Thymus (tissue), 11 donors: Measurements from ENCODE around the gene RPTN. TPM values are rescaled to one million over a fixed set of nuclear protein-coding genes. Genes with fewer than 3 reads are reported as not detected.

ENCODE experiments used
- DNase-seq, 9 donors: peaks; one replicate each; pipeline ENCODE4 v3.0.0-alpha.2; 2013; ENCODE audit warnings: low spot score in 9 of 9, low read depth in 6 of 9, missing footprints in 1 of 9
- H3K27ac ChIP-seq, 2 donors: one replicate each; pipeline ENCODE4 v1.5.1; 2013; ENCODE audit warnings: control low read depth in 1 of 2, low read depth in 1 of 2, low read length in 1 of 2, mild to moderate bottlenecking in 1 of 2, moderate library complexity in 1 of 2
- H3K27me3 ChIP-seq, 2 donors: one replicate each; pipeline ENCODE4 v1.5.1; 2013; ENCODE audit warnings: low read length in 1 of 2; ENCODE audit not compliant: control insufficient read depth in 2 of 2, insufficient read depth in 1 of 2
- H3K36me3 ChIP-seq, 2 donors: one replicate each; pipeline ENCODE4 v1.5.1; 2013; ENCODE audit warnings: low read length in 1 of 2, mild to moderate bottlenecking in 1 of 2, moderate library complexity in 1 of 2; ENCODE audit not compliant: control insufficient read depth in 2 of 2, insufficient read depth in 2 of 2
- H3K4me1 ChIP-seq, 2 donors: one replicate each; pipeline ENCODE4 v1.5.1; 2013; ENCODE audit warnings: low read length in 2 of 2; ENCODE audit not compliant: control insufficient read depth in 2 of 2, insufficient read depth in 2 of 2
- H3K4me3 ChIP-seq, 2 donors: one replicate each; pipeline ENCODE4 v1.5.1; 2013; ENCODE audit warnings: low read length in 2 of 2, control low read depth in 1 of 2, mild to moderate bottlenecking in 1 of 2
- H3K9me3 ChIP-seq, 2 donors: one replicate each; pipeline ENCODE4 v1.5.1; 2013; ENCODE audit warnings: low read length in 1 of 2, mild to moderate bottlenecking in 1 of 2; ENCODE audit not compliant: control insufficient read depth in 2 of 2, insufficient read depth in 1 of 2
- WGBS: extraction: QIAGEN DNeasy Blood & Tissue Kit; methylation state at CpG from one replicate; pipeline ENCODE4 v1.1.7; 2013; 5-methylcytosine and 5-hydroxymethylcytosine counted together
- polyA plus RNA-seq: library from polyadenylated mRNA; stranded (reverse); fragments of 200-250 nt; gene quantifications from one replicate; pipeline ENCODE4 v1.2.3, GENCODE V29; 2013
- total RNA-seq: library from RNA; stranded (reverse); fragments of 120-200 nt; gene quantifications from one replicate; pipeline ENCODE4 v1.2.4, GENCODE V29; 2013
- donor health status: healthy.

The RPTN gene
- total and polyA plus RNA-seq, 2 donors, result 0.09 to 3.2 TPM

DNA sequence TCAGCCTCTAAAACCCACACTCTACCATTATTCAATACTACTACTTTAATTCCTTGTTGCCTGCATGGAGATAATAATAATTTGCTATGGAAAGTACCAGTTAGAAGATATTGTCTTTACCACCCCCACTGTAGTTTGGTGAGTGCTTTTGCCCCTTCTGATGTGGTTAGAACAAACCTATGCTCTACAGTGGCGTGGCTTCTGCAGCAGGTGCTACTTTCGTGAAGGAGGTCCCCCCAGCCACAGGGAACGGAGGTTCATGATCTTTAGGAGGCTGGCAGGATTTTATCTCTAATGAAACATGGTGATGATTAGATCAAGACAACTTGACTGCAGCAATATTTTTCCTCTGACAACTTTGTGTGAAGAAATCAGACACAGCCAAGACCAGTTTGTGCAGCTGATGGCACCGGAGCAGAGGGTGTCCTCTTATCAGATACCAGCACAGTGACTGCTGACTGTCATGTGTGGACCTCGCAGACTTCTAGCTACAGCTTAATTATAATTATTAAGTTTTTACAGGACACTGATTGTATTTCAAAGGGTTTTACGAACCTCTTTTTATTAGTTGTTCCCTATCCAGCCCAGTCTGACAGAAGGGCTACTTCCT is 33.1 kb downstream of the RPTN start:
- no peaks in the 10 kb centered on the region for H3K36me3 ChIP-seq
- H3K4me1 ChIP-seq, result peaks cover 8% of the 10 kb centered on the region in 2 donors
- WGBS, result 35% methylated on average over 6 of the region's 6 CpGs
- no peaks in the 10 kb centered on the region for H3K9me3 ChIP-seq
- H3K4me3 ChIP-seq, result no peak overlapping the region
- peaks cover 8 to 16% of the 10 kb centered on the region in 2 donors for H3K27me3 ChIP-seq
- H3K27ac ChIP-seq, result no peak overlapping the region
- peak in 3 of 9 donors; percentile 11 to 61 (median 36) for DNase-seq

GRCh38 chr1:152118915-152119314 is 40.1 kb downstream of the RPTN start:
- Histone ChIP-seq H3K4me3 (no peak overlapping the region), H3K4me1 (no peaks in the 10 kb centered on the region), H3K27me3 (peaks cover 27 to 53% of the 10 kb centered on the region in 2 donors), H3K36me3 (no peaks in the 10 kb centered on the region), H3K27ac (no peak overlapping the region), H3K9me3 (no peaks in the 10 kb centered on the region)
- 95% methylated on average over 1 of the region's 1 CpG for WGBS
- no peak for DNase-seq

DNA sequence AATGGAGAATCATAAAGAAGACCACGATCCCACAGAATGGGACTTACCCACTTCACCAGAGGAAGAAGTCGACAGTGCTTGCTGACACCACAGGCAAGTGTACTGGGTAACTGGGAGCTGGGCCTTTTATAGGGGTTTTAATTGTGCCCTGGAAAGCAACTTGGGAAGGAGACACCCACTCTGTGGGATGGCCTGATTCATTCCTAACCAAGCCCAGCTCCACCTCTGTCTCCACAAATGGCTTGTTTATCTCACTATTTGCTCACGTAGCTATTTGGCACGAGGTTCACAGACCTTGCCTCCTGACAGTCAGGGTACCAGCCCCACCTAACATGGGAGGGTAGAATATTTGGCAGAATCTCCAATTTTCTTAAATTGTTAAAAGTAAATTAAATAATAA is 43.7 kb downstream of the RPTN start, which contains the start of gene TCHH:
Gene TCHH (minus strand): TSS at position 101 of the 400 bp plus-strand sequence. CDS start 1,364 bp downstream, outside the sequence.
- DNase-seq, result no peak
- H3K27me3 ChIP-seq, result peaks cover 50 to 77% of the 10 kb centered on the region in 2 donors
- H3K36me3 ChIP-seq, result no peaks in the 10 kb centered on the region
- H3K4me1 ChIP-seq, result peaks cover 4 to 22% of the 10 kb centered on the region in 2 donors
- H3K27ac ChIP-seq, result no peak within 1 kb of the TSS
- H3K4me3 ChIP-seq, result no peak within 1 kb of the TSS
- H3K9me3 ChIP-seq, result peaks cover 8 to 23% of the 10 kb centered on the region in 2 donors
- WGBS, result 72% methylated on average over 4 of the region's 4 CpGs

DNA sequence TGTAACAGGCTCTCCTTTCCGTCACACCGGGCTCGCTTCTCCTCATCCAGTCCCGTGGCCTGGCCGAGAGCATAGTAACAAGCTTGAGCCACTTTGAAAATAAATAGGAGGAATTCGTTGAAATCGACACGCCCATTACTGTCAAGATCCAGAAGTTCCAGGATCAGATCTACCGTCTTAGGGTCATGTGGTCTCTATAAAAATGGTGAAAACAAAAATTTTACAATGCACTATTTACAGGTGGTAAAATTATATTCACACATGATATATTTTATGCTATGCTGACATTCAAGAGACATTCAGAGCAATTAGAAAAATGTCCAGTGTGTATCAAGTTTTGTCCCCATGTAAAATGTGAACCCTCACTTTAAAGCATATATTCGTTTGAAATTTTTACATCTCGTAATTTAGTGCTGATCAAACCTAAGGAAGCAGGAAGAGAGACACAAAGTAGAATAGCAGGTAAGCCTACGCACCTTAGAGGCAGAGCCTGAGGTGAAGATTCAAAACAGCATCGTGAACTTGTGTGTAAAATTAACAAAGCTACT is 46.1 kb downstream of the RPTN start:
- DNase-seq, result no peak
- H3K9me3 ChIP-seq, result peaks cover 30 to 47% of the 10 kb centered on the region in 2 donors
- peaks cover 4 to 28% of the 10 kb centered on the region in 2 donors for H3K4me1 ChIP-seq
- H3K27me3 ChIP-seq, result peaks cover 70 to 89% of the 10 kb centered on the region in 2 donors
- WGBS, result 24% methylated on average over 13 of the region's 13 CpGs
- no peaks in the 10 kb centered on the region for H3K36me3 ChIP-seq
- peak overlapping the region in 1 of 2 donors; percentile 11 for H3K4me3 ChIP-seq
- H3K27ac ChIP-seq, result no peak overlapping the region

DNA sequence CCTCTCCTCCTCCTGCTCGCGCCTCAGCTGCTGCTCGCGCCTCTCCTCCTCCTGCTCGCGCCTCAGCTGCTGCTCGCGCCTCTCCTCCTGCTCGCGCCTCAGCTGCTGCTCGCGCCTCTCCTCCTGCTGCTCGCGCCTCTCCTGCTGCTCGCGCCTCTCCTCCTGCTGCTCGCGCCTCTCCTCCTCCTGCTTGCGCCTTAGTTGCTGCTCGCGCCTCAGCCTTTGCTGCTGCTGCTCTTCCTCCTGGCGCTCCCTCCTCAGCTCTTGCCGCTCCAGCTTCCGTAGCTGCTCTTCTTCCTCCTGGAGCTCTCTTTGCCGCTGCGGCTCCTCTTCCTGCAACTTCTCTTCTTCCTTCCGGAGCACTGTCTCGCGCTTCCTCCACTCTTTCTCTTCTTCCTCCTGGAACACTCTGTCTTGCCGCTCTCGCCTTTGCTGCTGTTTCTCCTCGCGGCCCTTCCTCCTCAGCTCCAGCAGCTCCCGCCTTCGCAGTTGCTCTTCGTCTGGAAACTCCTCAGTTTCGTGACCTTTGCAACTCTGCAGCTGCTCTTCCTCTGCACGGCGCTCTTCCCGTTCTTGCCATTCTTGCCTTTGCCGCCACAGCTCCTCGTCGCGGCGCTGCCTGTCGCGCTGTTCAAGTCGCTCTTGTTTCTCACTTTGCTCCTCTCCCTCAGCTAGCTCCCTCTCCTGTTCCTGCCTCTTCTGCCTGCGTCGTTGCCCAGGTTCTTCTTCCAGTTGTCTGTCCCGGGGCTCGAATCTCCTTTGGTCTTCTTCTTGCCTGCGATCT is 46.7 kb downstream of the RPTN start:
- Histone ChIP-seq H3K4me1 (peaks cover 4 to 30% of the 10 kb centered on the region in 2 donors), H3K36me3 (no peaks in the 10 kb centered on the region), H3K27me3 (peaks cover 77 to 96% of the 10 kb centered on the region in 2 donors), H3K4me3 (peak overlapping the region; percentile 5 to 11), H3K9me3 (peaks cover 34 to 53% of the 10 kb centered on the region in 2 donors), H3K27ac (no peak overlapping the region)
- WGBS, result 3% methylated on average over 53 of the region's 53 CpGs
- peak in 3 of 9 donors; percentile 14 to 26 (median 16) for DNase-seq

DNA sequence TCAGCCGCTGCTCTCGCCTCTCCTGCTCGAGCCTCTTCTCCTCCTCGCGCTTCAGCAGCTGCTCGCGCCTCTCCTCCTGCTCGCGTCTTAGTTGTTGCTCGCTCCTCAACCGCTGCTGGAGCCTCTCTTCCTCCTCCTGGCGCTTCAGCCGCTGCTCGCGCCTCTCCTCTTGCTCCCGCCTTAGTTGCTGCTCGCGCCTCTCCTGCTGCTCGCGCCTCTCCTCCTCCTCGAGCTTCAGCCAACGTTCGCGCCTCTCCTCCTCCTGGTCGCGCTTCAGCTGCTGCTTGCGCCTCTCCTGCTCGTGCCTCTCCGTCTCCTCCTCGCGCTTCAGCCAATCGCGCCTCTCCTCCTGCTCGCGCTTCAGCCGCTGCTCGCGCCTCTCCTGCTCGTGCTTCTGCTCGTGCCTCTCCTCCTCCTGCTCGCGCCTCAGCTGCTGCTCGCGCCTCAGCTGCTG is 47.5 kb downstream of the RPTN start:
- Histone ChIP-seq H3K27ac (no peak overlapping the region), H3K4me3 (peak overlapping the region in 1 of 2 donors; percentile 37), H3K27me3 (peaks cover 80 to 96% of the 10 kb centered on the region in 2 donors), H3K4me1 (peaks cover 4 to 30% of the 10 kb centered on the region in 2 donors), H3K36me3 (no peaks in the 10 kb centered on the region), H3K9me3 (peaks cover 35 to 54% of the 10 kb centered on the region in 2 donors)
- WGBS, result 1% methylated on average over 44 of the region's 44 CpGs
- DNase-seq, result peak in 4 of 9 donors; percentile 25 to 48 (median 35)

GRCh38 chr1:152110860-152111514 is 48.0 kb downstream of the RPTN start:
- DNase-seq, result peak in 3 of 9 donors; percentile 24 to 56 (median 49)
- 1% methylated on average over 60 of the region's 60 CpGs for WGBS
- peak overlapping the region; percentile 26 to 37 for H3K4me3 ChIP-seq
- H3K27me3 ChIP-seq, result peaks cover 78 to 96% of the 10 kb centered on the region in 2 donors
- peaks cover 4 to 30% of the 10 kb centered on the region in 2 donors for H3K4me1 ChIP-seq
- peaks cover 35 to 54% of the 10 kb centered on the region in 2 donors for H3K9me3 ChIP-seq
- no peak overlapping the region for H3K27ac ChIP-seq
- H3K36me3 ChIP-seq, result no peaks in the 10 kb centered on the region

GRCh38 chr1:152110365-152110859 is 48.6 kb downstream of the RPTN start:
- 4% methylated on average over 31 of the region's 31 CpGs for WGBS
- Histone ChIP-seq H3K4me3 (peak overlapping the region; percentile 26 to 37), H3K27ac (no peak overlapping the region), H3K9me3 (peaks cover 35 to 54% of the 10 kb centered on the region in 2 donors), H3K4me1 (peaks cover 4 to 30% of the 10 kb centered on the region in 2 donors), H3K36me3 (no peaks in the 10 kb centered on the region), H3K27me3 (peaks cover 77 to 97% of the 10 kb centered on the region in 2 donors)
- peak in 3 of 9 donors; percentile 30 to 61 (median 35) for DNase-seq
